Activated gamma-delta T cell treated with Interleukin-2 at 50 U/mL for 16 hours (primary cell): ENCODE results near the gene CCS.
A peak's percentile ranks its signal among the peaks of the same experiment; 100 is the strongest.
"Not testable (repeated sequence)": the region's sequence is repeated elsewhere in the genome, so short reads cannot be mapped to it uniquely, and the experiment has no call there.

Experiments
- DNase-seq: peaks from one replicate; pipeline ENCODE4 v3.0.0-alpha.2; 2020

CCS gene, protein sequence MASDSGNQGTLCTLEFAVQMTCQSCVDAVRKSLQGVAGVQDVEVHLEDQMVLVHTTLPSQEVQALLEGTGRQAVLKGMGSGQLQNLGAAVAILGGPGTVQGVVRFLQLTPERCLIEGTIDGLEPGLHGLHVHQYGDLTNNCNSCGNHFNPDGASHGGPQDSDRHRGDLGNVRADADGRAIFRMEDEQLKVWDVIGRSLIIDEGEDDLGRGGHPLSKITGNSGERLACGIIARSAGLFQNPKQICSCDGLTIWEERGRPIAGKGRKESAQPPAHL

DNA sequence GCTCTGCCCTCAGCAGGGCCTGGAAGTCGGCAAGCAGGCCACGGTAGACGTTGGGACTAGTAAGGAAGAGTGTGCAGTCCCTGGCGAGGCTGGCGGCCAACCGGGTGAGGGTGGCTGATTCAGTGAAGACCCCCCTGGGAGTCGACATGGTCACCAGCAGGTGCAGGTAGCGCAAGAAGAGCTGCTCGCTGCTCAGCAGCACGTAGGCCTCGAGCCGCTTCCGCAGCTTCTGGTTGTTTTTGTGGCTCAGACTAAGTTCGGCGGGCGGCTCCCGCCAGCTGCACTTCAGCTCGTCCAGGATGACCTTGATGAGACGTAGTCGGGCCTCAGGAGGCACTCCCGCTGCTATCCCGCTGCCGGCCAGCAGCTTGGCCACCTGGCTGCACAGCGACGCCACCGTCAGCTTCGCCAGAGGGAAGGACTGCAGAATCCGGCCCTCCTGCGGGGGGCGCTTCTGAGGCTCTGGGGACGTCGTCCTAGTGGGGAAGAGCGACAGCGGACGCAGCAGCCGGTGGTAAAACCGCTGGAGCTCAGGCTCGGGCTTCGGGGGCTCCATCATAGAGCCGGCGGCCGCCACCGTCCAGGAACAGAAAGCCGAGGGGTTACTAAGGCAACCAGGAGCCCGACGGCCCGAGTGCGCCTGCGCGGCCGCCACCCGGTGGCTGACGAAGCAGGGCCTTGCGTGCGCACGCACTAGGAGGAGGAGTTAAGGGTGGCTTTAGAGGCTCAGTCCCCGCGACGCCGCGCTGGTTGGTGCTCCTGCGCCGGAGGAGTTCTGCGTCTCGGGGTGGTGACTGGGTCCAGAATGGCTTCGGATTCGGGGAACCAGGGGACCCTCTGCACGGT, at the start of gene CCS, which contains the start of gene CCDC87:
CCS (plus strand) TSS at position 729 of the 846 bp plus-strand sequence; CDS start at position 806, 77 bp downstream.
CCDC87 (minus strand) TSS at position 607 of the 846 bp plus-strand sequence; CDS start at position 559, 48 bp downstream.
- peak; percentile 99 for DNase-seq

DNA sequence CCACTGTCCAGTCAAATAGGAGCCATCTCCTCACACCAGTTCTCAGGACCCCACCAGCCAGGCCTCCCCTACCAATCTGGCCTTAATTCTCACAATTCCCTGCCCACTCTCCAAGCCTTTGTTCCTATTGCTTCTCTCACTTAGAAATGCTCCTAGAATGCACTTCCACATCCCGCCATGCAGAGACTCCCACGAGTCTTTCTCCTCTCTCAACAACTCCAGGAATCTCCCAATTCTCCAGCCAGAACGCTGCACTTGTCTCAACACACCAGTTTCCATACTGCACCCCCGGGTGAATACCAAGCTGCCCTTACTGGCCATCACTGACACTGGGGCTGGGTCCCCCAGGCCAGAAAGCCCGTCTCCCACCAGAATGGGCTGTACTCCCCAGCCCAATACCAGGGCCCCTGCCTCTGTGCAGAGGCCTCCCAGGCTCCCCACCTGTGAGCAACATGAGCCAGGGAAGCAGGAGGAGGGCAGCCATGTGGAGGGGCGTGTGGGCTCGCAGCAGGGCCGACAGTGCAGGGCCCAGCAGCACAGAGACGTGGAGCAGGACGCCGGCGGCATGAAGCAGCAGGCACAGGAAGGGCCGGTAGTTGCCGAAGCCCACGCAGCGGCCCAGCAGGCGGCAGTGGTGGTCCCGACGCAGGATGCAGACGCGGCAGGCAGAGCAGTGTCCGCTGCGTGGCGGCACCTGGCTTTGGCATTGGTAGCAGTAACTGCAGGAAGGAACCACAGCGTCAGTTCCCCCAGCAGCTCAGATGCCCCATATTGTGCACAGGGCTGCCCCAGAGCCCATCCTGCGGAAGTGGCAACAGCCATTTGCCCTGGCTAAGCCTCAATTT, 49.5 kb upstream of the CCS start:
- DNase-seq: peak; percentile 75

DNA sequence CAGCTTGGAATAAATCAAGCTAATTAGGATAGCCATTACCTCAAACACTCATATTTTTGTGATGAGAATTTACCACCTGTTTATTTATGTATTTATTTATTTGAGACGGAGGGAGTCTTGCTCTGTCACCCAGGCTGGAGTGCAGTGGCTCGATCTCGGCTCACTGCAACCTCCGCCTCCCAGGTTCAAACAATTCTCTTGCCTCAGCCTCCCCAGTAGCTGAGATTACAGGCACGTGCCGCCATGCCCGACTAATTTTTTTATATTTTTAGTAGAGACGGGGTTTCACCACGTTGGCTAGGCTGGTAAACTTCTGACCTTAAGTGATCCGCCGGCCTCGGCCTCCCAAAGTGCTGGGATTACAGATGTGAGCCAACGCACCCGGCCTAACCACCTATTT, 48.0 kb upstream of the CCS start:
- not testable (repeated sequence) for DNase-seq

DNA sequence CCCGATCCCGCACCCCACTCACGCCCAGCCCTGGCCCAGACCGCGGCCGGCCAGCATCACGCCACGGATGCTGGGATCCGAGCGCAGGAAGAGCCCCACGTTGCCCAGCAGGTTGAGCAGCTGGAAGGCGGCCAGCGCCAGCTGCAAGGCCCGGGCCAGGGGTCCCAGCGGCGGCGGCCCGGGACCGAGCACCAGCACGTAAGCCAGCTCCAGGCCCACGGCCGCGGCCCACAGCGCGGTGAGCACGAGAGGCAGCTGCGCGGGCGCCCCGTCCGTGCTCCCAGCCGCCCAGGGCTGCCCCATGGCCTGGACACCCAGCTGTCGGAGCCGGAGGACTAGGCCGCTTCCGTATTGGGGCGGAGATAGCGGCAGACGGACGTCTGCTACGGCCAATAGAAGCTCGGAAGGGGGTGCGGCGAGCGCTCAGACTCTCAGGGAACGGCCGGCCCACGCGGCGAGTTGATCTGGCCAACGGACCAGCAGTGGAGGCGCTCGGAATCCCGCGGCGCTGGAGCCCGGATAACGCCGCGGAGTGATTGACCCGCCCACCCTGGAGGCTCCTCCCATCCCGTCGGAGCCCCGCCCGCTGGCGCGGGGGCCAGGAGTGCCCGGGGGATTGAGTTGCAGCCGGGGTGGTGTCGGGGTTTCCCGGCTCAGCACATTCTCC, 47.2 kb upstream of the CCS start, which contains the start of gene ZDHHC24:
ZDHHC24 (minus strand) TSS at position 348 of the 667 bp plus-strand sequence; CDS start at position 303, 45 bp downstream.
- peak; percentile 74 for DNase-seq

DNA sequence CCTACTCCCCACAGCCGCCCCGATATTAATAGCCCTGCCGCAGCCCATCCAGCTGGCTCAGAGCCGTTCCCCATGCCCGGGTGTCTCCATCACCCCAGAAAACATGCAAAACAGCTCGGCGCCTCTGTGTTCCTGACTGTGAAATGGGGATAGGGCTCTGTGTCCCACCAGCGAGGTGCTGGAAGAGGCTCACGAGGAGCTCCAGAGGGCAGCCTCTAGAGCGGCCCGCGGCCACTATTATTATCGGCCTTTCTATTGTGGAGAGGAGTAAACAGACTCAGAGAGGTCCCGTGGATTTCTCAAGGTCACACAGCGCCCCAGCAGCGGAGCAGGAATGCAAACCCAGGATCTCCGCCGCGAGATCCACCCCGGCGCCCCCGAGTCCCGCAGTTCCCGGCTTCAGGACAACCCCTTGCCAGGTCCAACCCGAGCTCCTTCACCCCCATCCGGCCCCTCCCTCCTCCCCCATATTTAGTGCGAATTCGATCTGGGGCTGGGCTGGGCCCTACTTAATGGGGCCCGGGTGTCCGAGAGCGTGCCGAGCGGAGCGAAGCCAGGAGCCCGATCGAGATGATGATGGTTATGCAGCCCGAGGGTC, 46.5 kb upstream of the CCS start, which contains the start of gene ACTN3:
ACTN3 (plus strand) TSS at position 536 of the 598 bp plus-strand sequence; CDS start at position 571, 35 bp downstream.
- DNase-seq: no peak

DNA sequence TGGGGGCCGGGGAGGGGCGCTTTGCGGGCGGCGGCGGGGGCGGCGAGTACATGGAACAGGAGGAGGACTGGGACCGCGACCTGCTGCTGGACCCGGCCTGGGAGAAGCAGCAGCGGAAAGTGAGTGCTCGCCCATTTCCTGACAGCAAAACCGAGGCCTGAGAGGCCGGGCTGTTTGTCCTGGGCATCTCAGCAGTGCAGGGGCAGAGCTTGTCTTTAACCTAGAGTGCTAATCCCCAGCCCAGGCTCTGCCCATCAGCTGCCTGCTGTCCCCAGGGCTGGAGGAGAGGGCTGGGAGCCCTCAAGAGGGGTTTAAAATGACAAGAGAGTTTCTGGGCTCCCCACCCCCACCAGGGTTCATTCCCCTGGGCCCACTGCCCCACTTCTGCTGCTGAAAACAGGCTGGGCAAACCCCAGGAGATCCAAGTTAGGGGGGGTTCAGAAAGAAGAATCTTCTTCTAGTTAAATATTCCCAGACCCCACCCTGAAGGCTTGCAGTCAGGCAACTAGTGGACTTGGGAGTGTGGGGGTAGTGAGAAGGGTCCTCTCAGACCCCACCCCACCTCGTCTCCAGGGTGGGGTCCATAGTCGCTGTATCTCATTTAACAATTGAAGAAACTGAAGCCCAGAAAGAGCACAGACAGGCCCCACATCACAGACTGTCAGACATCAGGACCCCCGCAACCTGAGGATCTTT, 45.9 kb upstream of the CCS start:
- no peak for DNase-seq

DNA sequence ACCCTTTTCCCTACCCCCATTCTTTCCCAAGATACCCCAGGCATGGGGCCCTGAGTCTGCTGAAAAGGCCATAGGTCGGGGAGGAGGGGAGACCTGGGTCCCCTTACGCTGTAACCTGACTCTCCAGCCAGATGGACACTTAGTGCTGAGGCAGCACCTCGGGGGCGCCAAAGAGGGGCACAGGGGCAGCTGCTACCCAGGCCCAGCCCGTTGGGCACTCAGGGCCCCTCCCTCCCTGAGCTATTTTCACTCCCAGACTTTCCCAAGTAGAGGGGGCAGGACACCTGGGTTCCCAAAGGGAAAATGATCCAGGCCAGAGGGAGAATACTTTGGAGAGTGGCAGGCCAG, 45.3 kb upstream of the CCS start:
- DNase-seq: no peak

DNA sequence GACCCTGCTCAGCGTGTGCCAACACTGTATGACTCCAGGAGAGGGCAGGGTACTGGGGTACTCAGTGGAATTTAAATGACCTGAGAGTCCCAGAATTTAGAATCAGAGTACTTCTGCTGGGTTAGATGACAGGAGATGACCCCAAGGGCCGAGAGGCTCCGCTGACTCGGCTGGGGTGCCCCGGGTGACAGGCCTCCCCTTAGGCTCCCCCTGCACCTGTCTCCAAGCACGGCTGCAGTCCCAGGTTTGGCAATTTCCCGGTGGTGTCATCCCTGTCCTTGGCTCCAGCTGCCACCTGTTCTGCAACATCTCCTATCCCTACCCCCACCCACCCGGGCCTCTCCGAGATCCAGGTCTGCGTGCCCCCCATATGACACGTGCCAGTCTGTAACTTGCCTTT, 44.9 kb upstream of the CCS start:
- DNase-seq: no peak

DNA sequence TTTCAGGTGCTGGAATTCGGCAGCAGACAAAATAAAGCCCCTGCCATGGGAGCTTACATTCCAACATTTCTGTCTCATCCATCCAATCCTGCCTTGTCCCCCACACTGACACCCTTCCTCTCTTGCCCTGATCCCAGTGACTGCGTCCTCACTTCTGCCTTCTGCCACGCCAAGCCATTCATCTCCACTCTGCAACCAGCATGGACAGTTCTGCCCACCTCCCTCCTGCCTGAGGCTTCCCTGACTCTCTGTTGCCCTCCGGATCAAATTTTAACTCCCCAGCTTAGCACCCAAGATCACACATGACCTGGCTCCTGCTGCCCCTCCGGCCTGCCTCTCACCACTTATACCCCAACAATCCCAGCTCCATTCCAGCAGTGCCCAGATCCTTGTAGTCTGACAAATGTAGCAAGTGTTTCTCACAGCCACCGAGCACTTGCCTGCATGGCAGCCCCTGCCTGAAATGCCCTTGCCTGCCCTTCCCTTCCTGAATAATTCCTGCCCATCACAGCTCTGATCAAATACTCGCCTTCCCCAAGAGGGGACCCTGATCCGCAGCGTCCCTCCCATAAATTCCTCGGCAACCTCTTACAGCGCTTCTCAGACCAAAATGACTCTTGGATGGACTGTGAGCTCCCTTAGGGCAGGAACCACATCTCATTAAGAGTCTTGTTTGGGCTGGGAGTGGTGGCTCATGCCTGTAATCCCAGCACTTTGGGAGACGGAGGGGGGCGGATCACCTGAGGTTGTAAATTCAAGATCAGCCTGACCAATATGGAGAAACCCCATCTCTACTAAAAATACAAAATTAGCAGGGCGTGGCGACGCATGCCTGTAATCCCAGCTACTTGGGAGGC, 44.0 kb upstream of the CCS start:
- no peak for DNase-seq

DNA sequence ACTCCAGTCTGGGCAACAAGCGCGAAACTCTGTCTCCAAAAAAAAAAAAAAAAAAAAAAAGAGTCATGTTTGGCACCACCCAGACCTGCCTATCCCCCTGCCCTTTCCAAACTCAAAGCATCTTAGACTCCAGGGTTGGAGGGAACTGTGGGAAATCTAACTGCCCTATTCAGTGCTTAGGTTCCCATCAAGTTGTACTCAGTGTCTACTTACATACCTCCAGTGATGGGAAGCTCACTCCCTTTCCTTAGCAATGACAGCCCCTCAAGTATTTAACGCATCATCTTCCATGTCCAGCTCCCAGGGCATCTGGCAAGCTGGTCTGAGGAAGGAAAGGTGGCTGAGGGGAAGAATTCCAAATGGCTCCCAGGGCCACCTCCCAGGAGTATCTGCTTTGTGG, 43.3 kb upstream of the CCS start:
- DNase-seq: no peak

DNA sequence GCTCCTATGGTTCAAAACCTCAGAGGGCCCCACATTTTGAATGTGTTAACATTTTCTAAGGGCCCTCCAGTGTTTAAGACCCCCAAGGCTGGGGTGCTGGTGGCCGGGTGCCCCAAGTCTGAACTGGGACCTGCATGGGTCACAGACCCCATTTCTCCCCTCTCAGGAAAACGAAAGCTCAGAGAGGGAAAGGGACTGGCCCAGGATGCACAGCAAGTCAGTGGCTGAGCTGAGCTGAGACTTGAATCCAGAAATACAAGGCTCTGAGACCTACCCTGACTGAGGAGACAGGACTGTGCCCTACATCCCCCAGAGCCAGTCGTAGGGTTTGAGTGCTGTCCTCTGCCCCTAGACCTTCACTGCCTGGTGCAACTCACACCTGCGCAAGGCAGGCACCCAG, 42.1 kb upstream of the CCS start:
- no peak for DNase-seq

DNA sequence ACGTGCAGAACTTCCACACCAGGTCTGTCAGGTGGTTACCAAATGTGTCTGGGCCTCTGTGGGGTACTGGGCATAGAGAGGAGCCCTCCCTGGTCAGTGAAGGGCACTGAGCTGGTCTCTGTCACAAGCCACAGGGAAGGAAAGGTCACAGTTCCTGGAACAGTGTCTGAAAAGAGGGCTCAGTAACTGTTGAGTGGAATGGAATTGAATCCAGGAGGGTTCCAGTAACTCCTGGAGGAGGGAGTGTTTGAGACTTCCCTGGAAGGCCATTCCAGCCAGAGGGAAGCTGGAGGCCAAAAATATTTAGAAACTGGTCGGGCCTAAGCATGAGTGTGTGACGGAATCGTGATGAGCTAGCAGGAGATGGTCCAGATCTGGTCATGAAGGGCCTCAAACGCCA, 38.4 kb upstream of the CCS start:
- no peak for DNase-seq

DNA sequence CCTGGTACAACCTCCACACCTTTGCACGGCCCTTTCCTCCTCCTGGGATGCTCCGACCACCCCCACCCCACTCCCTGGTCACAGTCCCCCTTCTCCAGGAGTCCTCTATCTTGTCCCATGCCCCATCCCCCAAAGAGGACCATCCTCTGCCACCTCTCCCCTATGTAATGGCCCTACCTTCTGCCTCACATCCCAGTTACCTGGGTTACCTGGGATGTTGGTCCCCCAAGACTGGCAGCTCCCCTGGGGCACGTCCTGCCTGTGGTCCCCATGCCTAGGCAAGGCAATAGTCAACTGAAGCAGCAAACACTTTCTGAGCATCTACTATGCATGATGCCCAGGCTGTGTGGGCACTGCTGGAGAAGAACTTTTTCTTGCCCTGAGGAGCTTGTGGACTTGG, 37.6 kb upstream of the CCS start:
- no peak for DNase-seq

DNA sequence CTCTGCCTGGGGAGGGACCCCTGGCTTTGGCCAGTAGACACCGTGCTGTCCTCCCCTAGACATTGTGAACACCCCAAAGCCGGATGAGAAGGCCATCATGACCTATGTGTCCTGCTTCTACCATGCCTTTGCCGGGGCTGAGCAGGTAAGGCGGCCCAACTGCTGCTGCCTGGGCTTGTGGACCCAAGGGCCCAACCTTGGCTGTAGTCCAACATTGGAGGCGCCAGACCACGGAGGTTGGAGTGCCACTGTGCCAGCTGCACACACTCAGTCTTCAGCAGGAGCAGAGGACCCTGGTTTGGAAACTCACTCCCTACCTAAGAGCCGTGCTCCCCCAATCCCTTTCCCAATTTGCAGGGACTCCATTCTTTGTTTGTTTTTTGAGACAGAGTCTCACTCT, 36.9 kb upstream of the CCS start:
- no peak for DNase-seq

DNA sequence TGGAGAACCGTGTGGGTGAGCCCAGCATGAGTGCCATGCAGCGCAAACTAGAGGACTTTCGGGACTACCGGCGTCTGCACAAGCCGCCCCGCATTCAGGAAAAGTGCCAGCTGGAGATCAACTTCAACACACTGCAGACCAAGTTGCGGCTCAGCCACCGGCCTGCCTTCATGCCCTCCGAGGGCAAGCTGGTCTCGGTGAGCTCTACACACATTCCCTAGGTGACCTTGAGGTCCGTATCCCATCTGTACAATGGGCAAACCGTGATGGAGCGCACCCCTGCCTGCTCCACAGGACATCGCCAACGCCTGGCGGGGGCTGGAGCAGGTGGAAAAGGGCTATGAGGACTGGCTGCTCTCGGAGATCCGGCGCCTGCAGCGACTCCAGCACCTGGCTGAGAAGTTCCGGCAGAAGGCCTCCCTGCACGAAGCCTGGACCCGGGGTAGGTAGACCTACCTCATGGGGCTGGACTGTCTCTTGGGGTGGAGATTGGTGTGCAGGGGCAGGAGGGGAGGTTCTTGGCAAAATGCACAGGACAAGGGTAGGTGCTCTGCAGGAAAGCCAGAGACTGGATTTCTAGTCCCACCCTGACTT, 35.2 kb upstream of the CCS start:
- DNase-seq: no peak

DNA sequence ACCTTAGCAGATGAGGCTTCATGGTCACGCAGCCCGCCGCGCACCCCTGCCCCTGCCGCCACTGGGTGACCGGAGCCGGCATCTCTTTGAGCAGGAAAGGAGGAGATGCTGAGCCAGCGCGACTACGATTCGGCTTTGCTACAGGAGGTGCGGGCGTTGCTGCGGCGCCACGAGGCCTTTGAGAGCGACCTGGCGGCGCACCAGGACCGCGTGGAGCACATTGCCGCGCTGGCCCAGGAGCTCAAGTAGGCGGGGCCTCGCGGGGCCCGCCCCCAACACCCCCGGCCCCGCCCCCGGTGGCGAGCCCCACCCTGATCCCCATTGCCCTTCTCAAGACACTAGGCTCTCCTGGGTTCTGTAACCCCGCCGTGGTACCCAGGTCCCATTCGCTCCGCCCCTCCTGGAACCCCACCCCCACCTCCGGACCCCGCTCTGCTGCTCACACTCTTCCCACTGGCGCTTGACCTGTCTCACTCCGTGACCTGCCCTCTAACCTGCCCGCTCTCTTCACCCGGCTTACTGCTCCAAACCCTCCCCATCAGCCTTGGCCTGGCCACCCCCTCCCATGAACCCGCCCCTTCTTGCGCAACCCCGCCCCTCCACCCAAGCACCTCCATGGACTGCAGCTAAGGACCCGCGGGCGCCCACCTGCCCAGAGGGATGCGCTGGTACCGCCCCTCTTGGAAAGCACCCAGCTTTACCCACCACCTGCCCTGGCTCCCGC, 33.7 kb upstream of the CCS start:
- DNase-seq: no peak

DNA sequence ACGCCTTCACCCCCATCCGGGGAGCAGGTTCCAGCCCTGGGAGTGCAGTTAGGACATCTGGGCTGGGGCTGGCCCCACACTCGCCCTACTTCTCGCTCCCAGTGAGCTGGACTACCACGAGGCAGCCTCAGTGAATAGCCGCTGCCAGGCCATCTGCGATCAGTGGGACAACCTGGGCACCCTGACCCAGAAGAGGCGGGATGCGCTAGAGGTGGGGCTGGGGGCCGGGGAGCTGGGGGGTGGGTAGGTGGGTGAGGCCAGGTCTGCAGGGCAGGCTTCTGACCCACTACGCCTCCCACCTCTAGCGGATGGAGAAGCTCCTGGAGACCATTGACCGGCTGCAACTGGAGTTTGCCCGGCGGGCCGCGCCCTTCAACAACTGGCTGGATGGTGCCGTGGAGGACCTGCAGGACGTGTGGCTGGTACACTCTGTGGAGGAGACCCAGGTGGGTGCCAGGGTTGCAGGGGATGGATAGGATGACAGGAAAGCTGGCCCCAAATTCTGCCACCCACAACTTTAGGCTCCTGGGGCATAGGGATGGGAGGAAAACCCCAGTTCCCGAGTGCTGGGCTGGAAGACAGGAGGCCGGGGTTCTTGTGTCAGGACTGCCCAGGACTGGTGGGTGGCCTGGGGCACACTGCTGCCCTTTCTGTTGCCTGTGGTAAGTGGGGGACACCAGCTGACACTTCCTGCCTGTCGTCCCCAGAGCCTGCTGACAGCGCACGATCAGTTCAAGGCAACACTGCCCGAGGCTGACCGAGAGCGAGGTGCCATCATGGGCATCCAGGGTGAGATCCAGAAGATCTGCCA, 32.9 kb upstream of the CCS start:
- no peak for DNase-seq
